Erythroblast (primary cell): Measurements from ENCODE around the gene COL13A1.

Experiments
- DNase-seq, 2 experiments: peaks; one replicate each; lab custom pipeline; 2025; lab: John Stamatoyannopoulos, UW
- GATA1 ChIP-seq: IDR thresholded peaks from 2 replicates; pipeline ENCODE4 v1.6.1; 2011; ENCODE audit warnings: low read depth, mild to moderate bottlenecking, control low read depth, low read length, moderate library complexity
- POLR2A ChIP-seq: IDR thresholded peaks from 2 replicates; pipeline ENCODE4 v1.6.1; 2011; ENCODE audit warnings: mild to moderate bottlenecking, low read length

COL13A1 gene

GRCh38 chr10:69906425-69906824 lies 104.7 kb downstream of the COL13A1 start:
- DNase-seq: peak; percentile 8 to 19
- no peak for TF ChIP-seq POLR2A
- TF ChIP-seq GATA1: no peak

GRCh38 chr10:69907517-69907916 lies 105.8 kb downstream of the COL13A1 start:
- TF ChIP-seq GATA1 (no peak), POLR2A (no peak)
- DNase-seq: no peak

- TF ChIP-seq POLR2A (no peak), GATA1 (no peak)
- no peak for DNase-seq
Measured at GRCh38 chr10:69908124-69908523, 106.4 kb downstream of the COL13A1 start.

- no peak for TF ChIP-seq GATA1
- TF ChIP-seq POLR2A: no peak
Measured at GRCh38 chr10:69910561-69910960, 108.9 kb downstream of the COL13A1 start.

GRCh38 chr10:69911613-69912528 lies 110.2 kb downstream of the COL13A1 start:
- DNase-seq: no peak
- TF ChIP-seq GATA1: no peak
- TF ChIP-seq POLR2A: no peak

More at GRCh38 chr10:69910561-69910960, 108.9 kb downstream of the COL13A1 start:
- no peak for DNase-seq

GRCh38 chr10:69912589-69912988 lies 110.9 kb downstream of the COL13A1 start:
- TF ChIP-seq GATA1: no peak
- no peak for DNase-seq

GRCh38 chr10:69913606-69914382 lies 112.1 kb downstream of the COL13A1 start:
- DNase-seq: no peak
- no peak for TF ChIP-seq POLR2A
- no peak for TF ChIP-seq GATA1

GRCh38 chr10:69914398-69915214 lies 112.9 kb downstream of the COL13A1 start:
- DNase-seq: peak; percentile 43 to 68

GRCh38 chr10:69915215-69915560 lies 113.5 kb downstream of the COL13A1 start:
- TF ChIP-seq POLR2A: no peak
- TF ChIP-seq GATA1: no peak

More at GRCh38 chr10:69914398-69915214, 112.9 kb downstream of the COL13A1 start:
- TF ChIP-seq POLR2A (no peak), GATA1 (no peak)

GRCh38 chr10:69916118-69916517 lies 114.4 kb downstream of the COL13A1 start:
- TF ChIP-seq POLR2A (no peak), GATA1 (no peak)
- DNase-seq: no peak

More at GRCh38 chr10:69915215-69915560, 113.5 kb downstream of the COL13A1 start:
- no peak for DNase-seq

GRCh38 chr10:69918036-69918435 lies 116.3 kb downstream of the COL13A1 start:
- DNase-seq: no peak

GRCh38 chr10:69919250-69919649 lies 117.5 kb downstream of the COL13A1 start:
- no peak for DNase-seq
- no peak for TF ChIP-seq GATA1
- no peak for TF ChIP-seq POLR2A

More at GRCh38 chr10:69918036-69918435, 116.3 kb downstream of the COL13A1 start:
- TF ChIP-seq POLR2A: no peak

- no peak for DNase-seq
- TF ChIP-seq GATA1 (no peak), POLR2A (no peak)
Measured at GRCh38 chr10:69925111-69925510, 123.4 kb downstream of the COL13A1 start.
